GM19463 (cell line): ENCODE data around the gene ASCL4.

Experiments used
- ATAC-seq: cut with Tn5 transposase; IDR thresholded peaks from one replicate; pipeline ENCODE4 v1.9.1; 2021; ENCODE audit warnings: mild to moderate bottlenecking, moderate library complexity; ENCODE audit not compliant: unreplicated experiment

The ASCL4 gene

DNA sequence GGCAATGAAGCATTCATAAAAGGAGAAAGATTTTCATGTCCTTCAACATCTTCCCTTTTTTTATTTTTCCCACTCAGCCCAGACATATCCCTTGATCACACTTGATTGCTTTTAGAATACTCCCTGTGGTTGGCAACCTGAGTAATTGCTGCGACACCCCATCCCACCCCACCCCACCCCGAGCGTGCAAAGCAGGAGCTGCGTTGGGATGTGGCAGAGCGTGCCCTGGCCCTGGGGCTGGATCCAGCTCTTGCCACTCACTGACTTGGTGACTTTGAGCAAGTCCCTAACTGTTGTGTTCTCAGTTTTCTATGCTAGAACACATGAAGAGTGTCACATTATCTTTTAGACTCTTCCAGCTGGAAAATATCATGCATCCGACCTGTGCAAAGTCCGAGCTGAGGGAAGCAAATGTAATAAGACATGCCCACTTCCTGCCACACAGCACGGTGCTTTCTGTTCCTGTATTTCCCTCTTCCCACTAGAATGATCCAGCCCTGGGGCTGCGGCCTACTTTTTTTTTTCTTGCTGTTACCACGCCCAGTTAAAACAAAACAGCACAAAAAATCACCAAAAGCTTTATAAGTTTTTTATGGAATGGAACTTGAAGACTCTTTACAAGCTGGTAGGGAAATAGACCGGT is 4.0 kb downstream of the ASCL4 start:
- ATAC-seq, result no peak

DNA sequence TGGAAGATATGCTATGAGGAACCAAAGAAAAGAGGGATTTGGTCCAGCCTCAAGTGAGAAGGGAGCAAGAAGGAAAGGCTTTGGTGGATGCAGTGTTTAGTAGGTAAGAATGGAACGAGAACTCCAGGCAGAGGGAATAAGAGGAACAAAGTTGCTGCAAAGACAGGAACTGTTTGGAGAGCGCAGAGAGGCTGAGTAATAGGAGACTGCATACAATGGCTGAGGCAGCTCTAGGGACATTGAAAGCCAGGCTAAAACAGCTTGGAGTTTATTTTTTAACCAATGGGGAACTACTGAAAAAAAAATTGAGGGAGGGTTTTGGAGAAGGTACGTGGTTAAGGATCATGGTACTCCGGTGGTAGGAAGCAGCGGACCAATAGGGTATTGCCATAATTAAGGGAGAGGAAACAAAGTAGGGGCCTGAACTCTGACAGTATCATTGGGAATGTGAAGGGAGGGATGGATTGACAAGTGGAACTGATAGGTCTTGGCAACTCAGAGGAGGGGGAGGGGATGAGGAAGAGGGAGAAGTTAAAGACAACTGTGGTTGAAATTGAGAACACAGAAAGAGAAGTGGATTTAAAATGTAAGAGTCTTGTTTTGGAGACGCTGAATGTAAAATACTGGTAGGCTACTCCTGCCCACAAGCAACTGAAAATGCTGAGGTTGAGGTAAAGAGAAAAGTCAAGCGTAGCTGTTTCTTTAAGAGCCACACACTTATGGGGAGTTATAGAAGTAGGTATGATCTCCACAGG is 4.8 kb downstream of the ASCL4 start:
- peak; percentile 72 for ATAC-seq

DNA sequence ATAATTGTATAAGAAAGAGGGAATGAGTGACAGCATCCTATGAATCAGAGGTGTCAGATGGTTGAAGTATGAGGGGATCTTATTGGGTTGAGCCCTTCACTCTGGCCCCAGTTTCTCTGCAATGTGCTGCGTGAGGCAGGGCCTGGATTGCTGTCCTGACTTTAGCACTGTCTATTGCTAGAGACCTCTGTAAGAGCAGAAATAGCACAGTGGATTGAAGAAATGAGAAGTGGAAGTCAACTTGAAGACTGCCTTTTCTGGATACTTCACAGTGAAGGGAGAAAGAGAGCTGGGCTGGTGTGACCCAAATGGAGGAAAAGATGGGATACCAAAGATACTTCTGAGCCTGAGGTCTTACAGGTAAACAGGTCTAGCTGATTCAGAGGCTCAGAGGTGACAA is 5.8 kb downstream of the ASCL4 start:
- ATAC-seq, result no peak

DNA sequence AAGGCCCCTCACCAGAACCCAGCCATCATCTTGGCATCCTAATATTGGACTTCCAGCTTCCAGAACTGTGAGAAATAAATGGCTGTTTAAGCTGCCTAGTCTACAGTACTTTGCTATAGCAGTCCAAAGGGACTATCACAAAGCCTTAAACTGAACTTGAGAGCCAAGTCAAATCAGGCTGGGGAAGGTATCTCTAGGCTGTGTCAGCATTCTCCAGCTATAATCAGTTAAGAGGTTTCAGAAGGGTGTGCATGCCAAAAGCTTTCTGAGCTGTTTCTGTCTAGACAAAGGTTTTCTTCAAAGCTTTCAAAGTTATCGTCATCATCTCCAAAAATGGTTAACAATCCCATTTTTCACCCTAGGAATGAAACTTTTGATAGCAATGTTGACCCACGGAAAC is 7.6 kb downstream of the ASCL4 start:
- ATAC-seq, result no peak

DNA sequence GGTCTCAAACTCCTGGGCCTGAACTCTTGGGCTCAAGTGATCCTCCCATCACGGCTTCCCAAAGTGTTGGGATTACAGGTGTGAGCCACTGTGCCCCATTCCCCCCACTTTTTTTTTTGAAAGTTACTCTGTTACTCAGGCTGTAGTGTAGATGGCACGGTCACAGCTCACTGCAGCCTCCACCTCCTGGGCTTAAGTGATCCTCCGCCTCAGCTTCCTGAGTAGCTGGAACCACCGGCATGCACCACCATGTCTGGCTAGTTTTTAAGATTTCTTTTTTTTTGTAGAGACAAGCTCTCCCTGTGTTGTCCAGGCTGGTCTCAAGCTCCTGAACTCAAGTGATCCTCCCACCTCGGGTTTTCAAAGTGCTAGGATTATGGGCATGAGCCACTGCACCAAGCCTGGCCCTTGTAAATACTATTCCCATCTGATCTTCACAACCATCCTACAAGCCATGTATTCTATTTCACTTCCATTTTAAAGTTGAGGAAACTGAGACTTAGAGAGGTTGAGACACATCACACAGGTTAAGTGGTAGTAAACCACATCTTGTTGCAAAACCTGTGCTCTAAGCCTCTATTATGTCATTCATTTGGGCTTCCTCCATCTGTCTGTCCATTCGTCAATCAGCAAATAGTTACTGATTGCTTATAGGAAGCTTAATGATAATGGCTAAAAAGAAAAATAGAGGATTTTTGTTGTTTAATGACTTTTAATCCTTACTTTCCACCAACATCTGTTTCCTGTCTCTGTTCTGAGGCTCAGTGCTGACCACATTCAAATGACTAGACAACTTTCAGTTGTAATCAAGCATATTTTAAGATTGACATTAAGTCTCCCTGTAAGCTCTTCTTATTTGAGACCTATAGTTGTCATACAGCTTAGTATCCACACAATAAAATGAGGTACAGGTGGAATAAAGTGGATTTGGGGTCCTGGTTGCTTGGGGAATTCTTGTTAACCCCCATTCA is 9.2 kb downstream of the ASCL4 start:
- ATAC-seq, result peak; percentile 45

DNA sequence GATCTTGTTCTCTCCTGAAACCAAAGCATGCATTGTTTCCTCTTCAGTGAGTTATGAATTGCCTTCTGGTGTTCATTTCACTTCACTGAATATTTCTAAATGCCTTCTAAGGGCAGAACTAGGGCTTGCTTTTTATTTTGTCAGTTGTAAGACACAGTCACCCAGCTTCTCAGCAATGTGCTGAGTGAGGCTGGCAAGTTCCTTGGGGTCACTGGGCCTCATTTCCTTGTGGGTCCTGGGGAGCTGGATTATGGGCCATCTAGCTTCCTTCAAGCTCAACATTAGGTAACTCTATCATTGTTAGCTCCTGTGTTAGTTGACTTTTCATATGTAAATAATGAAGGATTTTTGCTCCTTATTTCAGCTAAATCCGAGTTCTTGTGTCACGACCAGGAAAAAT is 13.8 kb downstream of the ASCL4 start:
- no peak for ATAC-seq

DNA sequence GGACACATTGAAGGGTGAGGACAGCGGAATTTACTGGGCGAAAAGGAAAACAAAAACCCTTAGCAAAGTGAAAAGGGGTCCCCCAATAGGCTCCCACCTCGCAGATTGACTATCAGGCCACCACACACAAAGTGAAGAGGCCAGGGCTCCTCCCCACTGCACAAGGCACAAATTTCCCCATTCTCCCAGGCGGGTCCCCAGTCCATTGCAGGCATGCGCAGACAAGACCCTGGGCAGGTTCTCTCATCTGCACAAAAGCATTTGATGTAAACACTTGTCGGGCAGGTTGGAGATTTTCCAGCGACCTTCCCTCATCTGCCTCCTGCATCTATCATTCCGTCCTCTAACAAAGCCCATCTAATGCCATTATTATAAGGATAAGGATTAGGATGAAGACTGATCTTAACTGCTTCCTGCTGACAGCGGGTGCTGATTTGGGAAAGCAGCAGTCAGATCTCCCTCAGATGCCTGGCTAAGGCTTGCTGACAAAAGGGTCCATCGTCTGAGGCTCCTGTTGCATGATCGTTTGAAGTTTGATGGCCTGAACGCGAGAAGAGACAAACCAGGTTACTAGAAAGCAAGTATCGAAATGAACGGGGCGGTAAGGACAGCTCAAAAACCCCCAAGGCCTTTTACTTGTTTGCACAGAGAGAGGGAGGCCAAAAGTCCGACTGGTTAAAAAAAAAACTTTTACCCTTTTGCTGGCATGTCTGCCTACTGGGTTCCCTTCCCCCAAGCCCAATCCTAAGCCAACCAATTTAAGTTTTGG is 14.4 kb downstream of the ASCL4 start:
- ATAC-seq, result no peak

DNA sequence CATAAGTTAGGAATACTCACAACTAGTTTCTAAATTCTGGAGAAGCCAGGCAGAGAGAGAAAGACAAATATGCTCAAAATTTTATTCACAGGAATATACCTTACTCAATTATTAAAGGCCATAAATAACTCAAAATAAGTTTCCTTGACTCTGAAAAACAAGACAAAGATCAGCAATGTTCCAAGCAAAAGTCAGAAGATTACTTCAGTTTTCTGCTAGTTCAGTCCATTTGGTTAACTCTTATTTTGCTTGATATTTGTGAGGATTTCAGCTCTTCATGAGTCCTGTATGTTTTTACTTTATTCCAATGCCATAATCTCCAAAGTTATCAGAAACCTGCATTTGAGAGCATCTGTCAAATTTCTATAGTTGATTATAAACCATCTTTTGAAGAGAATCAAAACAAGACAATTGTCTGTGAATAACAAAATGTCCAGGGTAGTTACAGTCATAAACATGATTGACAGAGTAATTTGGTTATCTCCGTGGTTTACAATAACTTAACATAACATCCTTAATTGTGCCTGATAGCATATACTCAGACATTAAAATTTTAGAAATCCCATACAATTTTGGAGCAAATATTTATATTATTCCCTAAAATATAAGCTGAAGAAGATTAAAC is 17.1 kb downstream of the ASCL4 start:
- ATAC-seq, result no peak

DNA sequence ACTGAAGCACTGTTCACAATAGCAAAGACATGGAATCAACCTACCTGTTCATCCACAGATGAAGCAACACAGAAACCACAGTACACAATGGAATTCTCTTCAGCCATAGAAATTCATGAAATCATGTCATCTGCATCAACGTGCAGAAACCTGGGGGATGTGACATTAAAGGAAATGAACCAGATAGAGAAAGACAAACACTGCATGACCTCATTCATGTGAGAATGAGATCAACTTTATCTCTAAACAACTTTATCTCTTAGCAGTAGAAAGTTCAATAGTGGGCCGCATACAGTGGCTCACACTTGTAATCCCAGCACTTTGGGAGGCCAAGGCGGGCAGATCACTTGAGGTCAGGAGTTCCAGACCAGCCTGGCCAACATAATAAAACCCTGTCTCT is 19.9 kb downstream of the ASCL4 start:
- no peak for ATAC-seq

DNA sequence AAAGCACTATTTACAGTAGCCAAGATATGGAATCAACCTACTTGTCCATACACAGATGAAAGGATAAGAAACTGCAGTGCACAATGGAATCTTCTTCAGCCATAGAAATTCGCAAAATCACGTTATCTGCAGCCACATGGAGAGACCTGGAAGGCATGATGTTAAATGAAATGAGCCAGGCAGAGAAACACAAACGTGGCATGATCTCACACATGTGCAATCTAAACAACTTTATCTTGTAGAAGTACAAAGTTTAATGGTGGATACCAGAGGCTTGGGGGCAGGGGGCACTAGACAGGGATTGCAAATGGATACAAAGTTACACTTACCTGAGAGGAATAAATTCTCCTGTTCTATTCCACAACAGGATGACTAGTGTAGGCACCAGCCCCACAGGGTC is 24.1 kb downstream of the ASCL4 start:
- no peak for ATAC-seq

DNA sequence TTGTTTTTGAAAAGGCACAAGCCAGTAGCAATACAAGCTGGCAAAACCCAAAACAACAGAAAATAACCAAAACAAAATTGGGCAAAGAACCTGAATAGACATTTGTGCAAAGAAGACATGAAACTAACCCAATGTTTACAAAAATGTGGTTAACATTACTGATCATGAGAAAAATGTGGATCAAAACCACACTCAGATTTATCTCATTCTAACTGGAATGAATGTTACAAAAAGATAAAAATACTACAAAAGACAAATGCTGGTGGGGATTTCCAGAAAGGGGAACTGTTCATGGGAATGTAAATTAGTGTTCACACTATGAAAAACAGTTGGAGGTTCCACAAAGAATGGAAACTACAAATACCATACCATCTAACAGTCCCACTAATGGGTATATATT is 26.6 kb downstream of the ASCL4 start:
- no peak for ATAC-seq

DNA sequence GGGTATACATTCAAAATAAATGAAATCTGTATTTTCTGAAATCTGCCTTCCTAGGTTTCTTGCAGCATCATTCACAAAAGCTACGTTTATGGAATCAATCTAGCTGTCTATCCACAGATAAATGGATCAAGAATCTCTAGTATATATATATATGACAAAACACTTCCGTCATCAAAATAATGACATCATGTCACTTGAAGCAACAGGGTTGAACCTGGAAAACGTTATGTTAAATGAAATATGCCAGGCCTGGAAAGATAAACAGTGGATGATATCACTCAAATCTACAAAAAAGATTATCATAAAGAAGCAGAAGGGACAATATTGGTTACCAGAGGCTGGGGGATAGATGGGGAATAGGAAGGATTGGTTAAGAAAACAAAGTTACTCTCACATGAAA is 28.6 kb downstream of the ASCL4 start:
- no peak for ATAC-seq

DNA sequence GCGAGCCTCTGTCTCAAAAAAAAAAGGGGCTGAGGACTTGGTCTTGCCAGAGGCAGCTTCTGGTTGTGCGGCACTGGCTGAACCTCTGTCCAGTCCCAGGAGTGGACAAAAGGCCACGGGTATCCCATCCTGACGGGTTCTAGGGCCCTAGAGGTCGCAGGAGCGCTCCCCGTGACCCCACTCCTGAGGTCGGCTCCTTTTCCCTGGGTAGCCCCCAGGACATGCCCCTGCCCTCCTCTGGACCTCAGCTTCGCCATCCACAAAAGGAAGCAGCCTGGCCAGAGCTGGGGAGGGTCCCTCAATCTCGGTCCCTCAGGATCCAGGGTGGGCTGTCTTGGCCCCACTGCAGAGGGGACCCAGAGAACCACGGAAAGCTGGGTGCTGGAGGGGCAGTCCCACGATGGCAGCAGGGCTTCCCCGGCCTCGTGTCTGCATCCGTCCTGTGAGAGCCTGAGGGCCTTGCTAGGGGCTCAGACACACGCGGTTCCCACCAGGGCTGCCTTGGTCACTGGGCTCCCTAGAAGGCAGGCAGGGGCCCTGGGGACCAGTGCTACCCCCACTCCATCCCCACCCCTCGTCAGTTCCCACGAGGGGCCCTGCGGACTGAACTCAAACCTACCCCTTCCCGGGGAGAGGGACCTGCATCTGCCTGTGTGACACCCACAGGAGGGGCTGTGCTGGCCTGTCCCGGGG is 31.1 kb downstream of the ASCL4 start:
- ATAC-seq, result no peak

DNA sequence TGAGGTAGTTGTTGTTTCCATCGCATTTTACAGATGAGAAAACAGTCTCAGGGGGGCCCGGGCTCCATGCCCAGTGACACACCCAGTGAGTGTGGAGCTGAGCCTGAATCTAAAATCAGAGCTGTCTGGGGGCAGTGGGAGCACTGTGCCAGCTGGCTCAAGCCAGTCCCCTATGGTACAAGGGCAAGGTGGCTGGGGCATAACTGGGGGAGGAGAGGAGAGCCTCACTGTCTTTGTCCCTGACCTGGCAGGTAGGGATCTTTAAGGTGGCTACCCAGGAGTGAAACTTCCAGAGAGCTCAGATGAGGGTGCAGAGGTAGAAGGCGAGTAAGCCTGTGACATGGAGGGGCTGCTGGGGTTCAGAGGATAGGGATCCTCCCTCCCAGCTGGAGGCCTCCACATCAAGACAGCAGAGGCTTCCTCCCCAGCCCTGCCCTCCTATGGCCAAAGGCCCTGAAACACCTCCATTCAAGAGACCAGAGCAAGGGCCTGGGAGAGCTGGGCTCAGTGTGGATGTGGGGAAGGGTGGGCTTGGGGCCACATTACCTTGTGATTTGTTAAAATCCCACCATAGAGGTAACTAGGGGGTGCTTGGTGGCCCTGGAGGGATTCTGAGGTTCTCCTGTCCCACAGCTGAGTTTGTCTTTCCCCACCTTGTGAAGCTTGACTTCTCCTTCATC is 33.1 kb downstream of the ASCL4 start:
- ATAC-seq, result no peak

DNA sequence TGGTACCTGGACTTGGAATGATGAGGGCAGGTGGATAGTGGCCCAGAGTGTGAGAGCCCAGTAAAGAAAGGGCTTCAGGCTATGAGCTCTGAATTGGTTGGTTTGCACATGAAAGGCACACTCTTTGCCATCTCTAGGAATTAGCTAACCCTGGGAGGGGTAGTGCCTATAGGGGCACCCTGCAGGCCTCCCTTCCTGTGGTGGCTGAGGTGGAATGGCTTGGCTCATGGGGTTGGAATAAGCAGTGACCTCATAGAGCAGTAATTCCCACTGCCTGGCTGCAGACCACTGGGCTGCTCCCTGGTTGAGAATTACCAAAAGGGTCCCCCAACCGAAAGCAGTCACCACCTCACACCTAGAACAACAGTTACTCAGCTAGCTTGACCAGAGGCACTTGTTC is 42.7 kb downstream of the ASCL4 start:
- ATAC-seq, result no peak

DNA sequence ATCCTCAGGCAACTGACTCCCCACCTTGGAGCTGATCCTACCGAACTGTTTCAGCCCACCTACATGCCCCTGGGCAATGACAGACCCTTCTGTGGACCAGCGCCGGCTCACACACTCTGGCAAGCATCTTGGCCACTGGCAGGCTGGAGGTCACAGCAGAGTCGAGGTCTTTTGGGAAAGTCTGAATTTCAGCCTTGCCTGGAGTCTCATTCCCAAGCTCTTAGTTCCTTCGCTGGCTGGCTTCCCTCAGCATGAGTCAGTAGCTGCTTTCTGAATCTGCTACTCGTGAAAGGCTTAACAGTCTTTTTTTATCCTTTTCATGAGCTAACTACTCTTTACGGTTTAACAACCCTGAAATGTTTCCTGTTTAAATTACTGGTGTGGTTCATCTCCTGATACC is 44.5 kb downstream of the ASCL4 start:
- ATAC-seq, result no peak

DNA sequence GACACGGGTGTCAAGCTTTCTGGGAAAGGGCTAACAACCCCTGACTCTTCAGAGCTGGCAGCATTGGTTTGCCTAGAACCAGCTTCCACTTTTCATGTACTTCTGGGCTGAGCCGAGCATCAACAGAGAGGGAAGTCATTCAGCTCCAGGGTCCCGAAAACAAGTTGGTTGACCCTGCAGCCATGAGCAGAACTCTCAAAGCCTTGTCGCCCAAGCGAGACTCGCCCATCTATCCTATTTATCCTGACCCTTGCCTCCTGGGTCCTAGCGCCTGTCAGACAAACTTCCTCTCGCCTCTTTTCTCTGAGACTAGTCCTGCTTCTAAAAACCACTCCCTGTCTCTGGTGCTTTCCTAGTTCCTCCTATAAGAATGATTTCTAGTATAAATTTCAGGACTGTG is 47.9 kb downstream of the ASCL4 start:
- ATAC-seq, result no peak
